Peyer's patch (tissue), 4 donors: ENCODE measurements around the gene LY86. TPM values are rescaled to one million over a fixed set of nuclear protein-coding genes. Genes with fewer than 3 reads are reported as not detected.

Experiments used
- DNase-seq, 3 donors: peaks; one replicate each; pipeline ENCODE4 v3.0.0-alpha.2; 2017 to 2019
- H3K27ac ChIP-seq, 4 donors: fragments of 200-600 bp; sonication (generic); one replicate each; pipeline ENCODE4 v1.5.1; 2016 to 2019
- H3K27me3 ChIP-seq, 2 donors: fragments of 200-600 bp; sonication (generic); one replicate each; pipeline ENCODE4 v1.5.1; 2019
- H3K36me3 ChIP-seq, 3 donors: fragments of 200-600 bp; sonication (generic); one replicate each; pipeline ENCODE4 v1.5.1; 2016 to 2019
- H3K4me1 ChIP-seq, 4 donors: fragments of 200-600 bp; sonication (generic); one replicate each; pipeline ENCODE4 v1.5.1; 2016 to 2019
- H3K4me3 ChIP-seq, 4 donors: fragments of 200-600 bp; sonication (generic); 1 replicate in 3 of 4; 2 replicates in 1 of 4; pipeline ENCODE4 v1.5.1; 2016 to 2019; ENCODE audit warnings: mild to moderate bottlenecking in 1 of 4
- H3K9me3 ChIP-seq, 4 donors: fragments of 200-600 bp; sonication (generic); one replicate each; pipeline ENCODE4 v1.5.1; 2016 to 2019; ENCODE audit warnings: mild to moderate bottlenecking in 1 of 4
- CTCF ChIP-seq, 6 experiments: fragments of 450-650 bp in 4 of 6; fragments of 200-600 bp in 2 of 6; sonication (generic) in 1 of 6; IDR thresholded peaks; one replicate each; pipeline ENCODE4 v1.5.1; 2017 to 2019; ENCODE audit warnings: antibody characterized with exemption in 6 of 6, mild to moderate bottlenecking in 3 of 6, moderate library complexity in 1 of 6
- POLR2A ChIP-seq, 2 donors: fragments of 450-650 bp; IDR thresholded peaks; one replicate each; pipeline ENCODE4 v1.5.1; 2017; ENCODE audit warnings: antibody characterized with exemption in 2 of 2, mild to moderate bottlenecking in 2 of 2, moderate library complexity in 2 of 2
- total RNA-seq, 4 donors: library from RNA; depleted of rRNA; stranded (reverse); fragments of >200 nt; gene quantifications; one replicate each; pipeline ENCODE4 v1.1.0, GENCODE V29; 2016

The LY86 gene
- total RNA-seq, 4 donors from 2014 or later, result 1.7 to 39.6 TPM; not detected in 2

DNA sequence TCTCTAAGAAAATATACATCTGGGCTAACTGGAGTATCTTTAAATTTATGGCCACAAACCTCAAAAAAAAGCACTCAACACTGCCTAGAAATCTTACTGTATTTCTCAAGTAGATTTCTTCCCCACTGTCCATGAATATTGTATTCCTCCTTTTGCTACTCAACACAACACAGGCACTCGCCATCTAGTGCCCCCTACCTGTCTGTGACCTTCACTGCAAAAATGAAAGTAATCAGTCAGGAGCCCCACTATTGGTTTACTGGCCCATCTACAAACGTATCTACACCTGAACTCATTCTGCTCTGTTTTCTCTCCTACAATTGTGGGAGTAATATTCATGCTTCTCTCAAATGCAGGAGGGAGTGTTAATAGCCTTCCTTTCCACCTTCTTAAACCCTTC, 58.3 kb downstream of the LY86 start:
- DNase-seq, result no peak
- TF ChIP-seq CTCF (IDR thresholded peaks at IDR 0.05), result no peak
- TF ChIP-seq POLR2A (IDR thresholded peaks at IDR 0.05), result no peak
- Histone ChIP-seq H3K9me3 (no peaks in the 10 kb centered on the region), H3K36me3 (no peaks in the 10 kb centered on the region), H3K27ac (no peak overlapping the region), H3K4me3 (no peak overlapping the region), H3K4me1 (no peaks in the 10 kb centered on the region), H3K27me3 (no peaks in the 10 kb centered on the region)

GRCh38 chr6:6648692-6649343, 60.3 kb downstream of the LY86 start:
- no peak overlapping the region for H3K27ac ChIP-seq
- H3K4me3 ChIP-seq, result no peak overlapping the region
- H3K27me3 ChIP-seq, result no peaks in the 10 kb centered on the region
- H3K36me3 ChIP-seq, result no peaks in the 10 kb centered on the region
- TF ChIP-seq CTCF (IDR thresholded peaks at IDR 0.05) (no peak), POLR2A (IDR thresholded peaks at IDR 0.05) (no peak)
- DNase-seq, result no peak
- H3K9me3 ChIP-seq, result no peaks in the 10 kb centered on the region
- no peaks in the 10 kb centered on the region for H3K4me1 ChIP-seq

DNA sequence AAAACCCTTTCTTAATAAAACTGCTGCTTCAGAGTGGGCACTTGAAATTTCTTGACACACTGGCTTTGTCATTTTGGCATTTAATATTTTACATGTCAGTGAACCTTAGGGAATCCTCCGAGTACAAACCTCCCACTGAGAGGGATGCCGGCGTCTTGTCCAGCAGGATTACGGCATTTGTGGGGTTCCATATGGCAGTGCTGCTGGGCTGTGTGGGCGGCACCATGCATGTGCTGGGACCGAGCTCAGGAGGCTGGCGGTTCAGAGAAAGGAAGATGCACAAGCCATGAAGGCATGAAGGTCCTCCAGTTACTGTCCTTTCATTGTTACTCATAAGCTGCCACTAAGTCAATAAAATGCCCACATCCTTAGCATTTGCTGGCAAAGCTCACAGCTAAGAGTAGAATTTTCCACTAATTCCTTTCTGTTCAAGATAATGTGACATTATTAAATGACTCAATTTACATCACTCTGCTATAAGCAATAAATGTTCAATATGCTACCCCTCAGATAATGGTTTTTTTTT, 61.4 kb downstream of the LY86 start:
- TF ChIP-seq CTCF (IDR thresholded peaks at IDR 0.05) (no peak), POLR2A (IDR thresholded peaks at IDR 0.05) (no peak)

DNA sequence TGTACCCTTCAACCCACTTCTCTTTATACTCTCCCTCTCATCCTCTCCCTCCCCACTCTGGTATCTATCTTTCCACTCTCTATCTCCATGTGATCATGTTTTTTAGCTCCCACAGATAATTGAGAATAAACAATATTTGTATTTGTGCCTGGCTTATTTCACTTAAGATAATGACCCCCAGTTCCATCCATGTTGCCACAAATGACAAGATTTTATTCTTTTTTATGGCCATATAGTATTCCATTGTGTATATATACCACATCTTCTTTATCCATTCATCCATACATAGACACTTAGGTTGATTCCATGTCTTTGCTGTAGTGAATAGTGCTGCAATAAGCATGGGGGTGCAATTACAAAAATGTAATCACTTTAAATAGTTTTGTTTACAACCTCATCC, 62.3 kb downstream of the LY86 start:
- Histone ChIP-seq H3K9me3 (no peaks in the 10 kb centered on the region), H3K36me3 (no peaks in the 10 kb centered on the region), H3K27me3 (no peaks in the 10 kb centered on the region), H3K4me3 (no peak overlapping the region), H3K27ac (no peak overlapping the region), H3K4me1 (no peaks in the 10 kb centered on the region)
- TF ChIP-seq POLR2A (IDR thresholded peaks at IDR 0.05) (no peak), CTCF (IDR thresholded peaks at IDR 0.05) (no peak)
- DNase-seq, result no peak

More for the DNA sequence above, 61.4 kb downstream of the LY86 start:
- Histone ChIP-seq H3K27ac (no peak overlapping the region), H3K4me1 (no peaks in the 10 kb centered on the region), H3K9me3 (no peaks in the 10 kb centered on the region), H3K27me3 (no peaks in the 10 kb centered on the region), H3K36me3 (no peaks in the 10 kb centered on the region), H3K4me3 (no peak overlapping the region)
- DNase-seq, result no peak

DNA sequence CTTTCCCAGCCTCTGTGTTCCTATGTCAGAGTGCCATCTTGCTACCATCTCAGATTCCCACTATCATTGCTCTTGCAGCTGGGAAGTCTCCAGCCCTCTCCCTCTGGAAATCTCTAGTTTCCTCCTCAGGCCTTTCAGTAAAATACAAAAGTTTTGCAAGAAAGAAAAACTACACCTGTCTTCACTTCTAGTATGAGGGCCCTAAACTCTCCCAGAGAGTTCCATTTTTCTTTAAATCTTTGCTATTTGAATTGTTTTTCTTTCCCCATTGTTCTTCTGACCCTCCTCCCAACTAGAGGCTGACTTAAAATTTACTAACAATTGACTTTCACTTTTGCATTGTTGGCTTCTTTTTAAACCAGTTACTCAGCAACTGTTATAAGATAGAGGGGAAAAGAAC, 62.8 kb downstream of the LY86 start:
- Histone ChIP-seq H3K4me3 (no peak overlapping the region), H3K9me3 (no peaks in the 10 kb centered on the region), H3K36me3 (no peaks in the 10 kb centered on the region), H3K27ac (no peak overlapping the region), H3K27me3 (no peaks in the 10 kb centered on the region), H3K4me1 (no peaks in the 10 kb centered on the region)
- no peak for DNase-seq
- TF ChIP-seq POLR2A (IDR thresholded peaks at IDR 0.05) (no peak), CTCF (IDR thresholded peaks at IDR 0.05) (no peak)
